ENCODE data around the gene DDR2.

DDR2 gene

DNA sequence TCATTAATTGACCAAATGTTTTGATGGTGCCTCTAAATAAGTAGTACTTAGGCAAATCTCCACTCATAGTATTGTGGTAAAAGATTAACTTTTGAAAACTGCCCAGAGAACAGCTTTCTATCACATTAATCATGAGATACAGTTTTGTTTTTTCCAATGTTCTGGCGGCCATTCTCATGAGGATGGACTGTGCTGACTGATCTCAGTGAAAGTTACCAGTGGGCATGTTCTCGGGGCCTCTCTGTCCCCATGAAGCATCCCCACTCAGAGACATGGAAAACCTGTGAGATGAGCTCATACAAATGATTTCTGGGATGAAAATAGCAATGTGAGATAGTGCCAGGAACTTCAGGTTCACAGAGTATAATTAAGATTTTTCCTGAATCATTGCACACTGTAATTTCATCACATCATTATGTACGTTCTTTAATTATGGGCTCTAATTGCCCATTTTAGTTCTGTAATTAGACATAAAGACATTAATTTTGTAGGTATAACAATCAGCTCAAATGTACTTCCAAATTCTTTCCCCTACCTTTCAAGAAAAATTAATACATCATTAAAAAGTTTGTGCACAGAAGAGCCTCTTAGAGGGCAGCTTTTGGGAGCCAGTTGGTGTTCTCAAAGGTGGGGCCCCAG is 40.5 kb downstream of the DDR2 start:
- no peak for DNase-seq (ENCODE audit: low read depth in 2 of 2)

DNA sequence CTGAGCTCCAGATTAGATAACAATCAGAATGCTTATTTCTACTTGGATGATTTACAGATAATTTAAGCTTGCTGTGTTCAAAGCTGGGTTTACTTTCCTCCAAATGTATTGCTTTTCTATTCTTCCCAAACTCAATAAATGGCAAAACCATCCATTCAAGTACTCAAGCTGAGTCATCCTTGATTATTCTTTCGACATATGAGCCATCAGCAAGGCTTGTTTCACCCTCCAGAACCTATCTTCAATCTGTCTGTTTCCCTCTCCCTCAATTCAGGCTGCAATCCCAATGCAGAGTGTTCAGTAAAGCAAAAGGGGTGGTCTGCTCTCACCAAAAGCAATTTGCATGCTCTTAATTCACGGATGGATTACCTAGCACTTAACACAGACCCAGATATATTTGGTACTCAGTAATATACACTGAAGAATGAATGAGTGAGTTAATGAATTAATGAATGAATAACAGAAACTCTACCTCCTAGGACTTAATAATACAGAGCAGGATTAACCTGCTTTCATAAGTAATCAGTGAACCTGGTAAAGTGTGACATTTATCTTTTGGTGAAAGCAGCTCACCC is 41.9 kb downstream of the DDR2 start:
- no peak for DNase-seq (ENCODE audit: low read depth in 2 of 2)

DNA sequence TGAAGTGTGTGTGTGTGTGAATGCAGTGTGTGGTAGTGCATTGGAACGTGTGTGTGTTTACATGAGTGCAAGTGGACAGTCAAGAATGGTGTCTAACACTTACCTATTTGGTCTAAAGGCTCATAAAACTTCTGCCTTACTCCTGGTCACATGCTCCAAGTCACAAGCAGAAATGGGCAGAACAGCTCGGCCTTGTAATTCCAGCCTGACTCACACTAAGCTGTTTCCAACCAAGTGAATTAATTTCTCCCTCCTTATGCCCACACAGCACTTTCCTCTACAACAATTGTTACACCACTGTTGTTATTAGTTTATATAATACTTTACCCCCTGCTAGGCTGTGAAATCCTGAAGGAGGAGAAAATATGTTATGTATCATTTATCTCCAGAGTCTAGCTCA is 43.8 kb downstream of the DDR2 start:
- DNase-seq (ENCODE audit: low read depth in 2 of 2): no peak

DNA sequence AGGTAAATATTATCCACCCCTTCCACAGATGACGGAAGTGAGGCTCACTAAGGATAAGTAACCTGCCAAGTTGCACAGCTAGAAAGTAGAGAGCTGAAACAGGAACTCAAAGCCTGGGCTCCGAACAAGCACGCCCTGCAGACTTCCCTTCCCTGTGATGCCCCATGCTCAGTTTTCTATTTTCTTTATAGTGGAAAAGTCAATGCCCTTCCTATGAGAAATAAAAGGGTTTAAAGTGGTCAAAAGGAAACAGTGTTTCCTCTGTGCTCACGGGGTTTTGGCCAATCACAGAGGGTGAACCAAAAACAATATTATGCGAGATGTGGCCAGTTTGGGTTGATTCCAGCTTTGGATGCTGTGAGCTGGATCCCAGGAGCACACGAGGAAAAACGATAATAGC is 44.5 kb downstream of the DDR2 start:
- no peak for DNase-seq (ENCODE audit: low read depth in 2 of 2)

DNA sequence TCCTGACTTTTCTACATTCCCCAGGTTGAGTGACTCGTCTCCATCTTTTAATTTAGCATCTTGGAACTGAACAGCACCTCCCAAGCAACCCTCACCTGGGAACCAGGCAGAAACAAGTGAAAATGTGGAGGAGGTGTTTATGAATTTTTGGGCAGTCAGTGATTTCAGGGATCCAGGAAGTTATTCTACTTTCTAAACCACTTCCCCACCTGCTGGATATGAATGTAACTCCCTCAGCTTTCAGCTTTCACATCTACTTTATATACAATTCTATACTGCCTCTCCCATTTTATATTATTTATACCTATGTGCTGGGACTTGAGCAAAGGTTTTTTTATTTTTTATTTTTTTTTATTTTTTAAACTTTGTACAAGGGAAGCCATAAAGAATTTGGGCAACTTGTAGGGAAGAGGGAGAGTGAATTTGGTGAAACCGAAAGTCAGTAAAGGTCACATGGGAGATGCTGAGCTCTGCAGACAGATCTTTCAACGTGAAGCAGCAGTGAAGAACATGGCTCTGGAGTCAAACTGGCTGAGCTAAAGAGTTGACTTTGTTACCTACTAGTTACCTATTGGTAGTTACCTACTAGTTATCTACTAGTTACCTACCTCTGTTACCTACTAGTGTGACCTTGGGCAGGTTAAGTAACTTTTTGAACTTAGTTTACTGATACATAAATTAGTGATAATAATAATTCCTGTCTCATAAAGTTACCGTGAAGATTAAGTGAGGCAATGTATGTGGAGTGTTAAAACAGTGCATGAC is 45.5 kb downstream of the DDR2 start:
- DNase-seq (ENCODE audit: low read depth in 2 of 2): no peak

DNA sequence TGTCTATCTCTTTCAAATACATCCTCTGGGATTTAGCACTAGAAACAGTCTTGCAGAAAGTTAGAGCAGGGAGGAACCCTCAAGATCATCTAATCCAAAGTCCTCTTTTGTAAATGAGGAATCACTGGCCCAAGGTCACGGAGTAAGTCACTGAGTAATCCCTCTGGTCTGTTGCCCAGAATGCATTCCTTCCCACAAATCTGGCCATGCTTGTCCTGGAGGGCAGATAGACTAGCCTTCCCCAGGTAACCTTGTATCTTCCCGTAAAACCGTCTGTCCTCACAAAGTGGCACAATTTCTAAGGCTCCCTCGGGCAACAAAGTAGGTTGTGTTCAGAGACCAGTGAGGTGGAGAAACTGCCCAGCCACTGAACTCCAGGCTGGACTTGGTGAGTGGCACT is 46.2 kb downstream of the DDR2 start:
- DNase-seq (ENCODE audit: low read depth in 2 of 2): no peak

DNA sequence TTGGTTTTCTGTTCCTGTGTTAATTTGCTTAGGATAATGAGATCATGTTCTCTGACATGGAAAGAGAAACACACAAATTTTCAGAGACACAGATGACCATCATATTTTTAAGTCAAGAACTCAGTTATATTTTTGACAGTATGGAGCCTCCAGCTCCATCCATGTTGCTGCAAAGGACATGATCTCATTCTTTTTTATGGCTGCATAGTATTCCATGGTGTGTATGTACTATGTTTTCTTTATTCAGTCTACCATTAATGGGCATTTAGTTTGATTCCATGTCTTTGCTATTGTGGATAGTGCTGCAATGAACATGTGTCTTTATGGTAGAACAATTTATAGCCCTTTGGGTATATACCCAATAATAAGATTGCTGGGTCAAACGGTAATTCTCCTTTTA is 47.0 kb downstream of the DDR2 start:
- DNase-seq (ENCODE audit: low read depth in 2 of 2): no peak

DNA sequence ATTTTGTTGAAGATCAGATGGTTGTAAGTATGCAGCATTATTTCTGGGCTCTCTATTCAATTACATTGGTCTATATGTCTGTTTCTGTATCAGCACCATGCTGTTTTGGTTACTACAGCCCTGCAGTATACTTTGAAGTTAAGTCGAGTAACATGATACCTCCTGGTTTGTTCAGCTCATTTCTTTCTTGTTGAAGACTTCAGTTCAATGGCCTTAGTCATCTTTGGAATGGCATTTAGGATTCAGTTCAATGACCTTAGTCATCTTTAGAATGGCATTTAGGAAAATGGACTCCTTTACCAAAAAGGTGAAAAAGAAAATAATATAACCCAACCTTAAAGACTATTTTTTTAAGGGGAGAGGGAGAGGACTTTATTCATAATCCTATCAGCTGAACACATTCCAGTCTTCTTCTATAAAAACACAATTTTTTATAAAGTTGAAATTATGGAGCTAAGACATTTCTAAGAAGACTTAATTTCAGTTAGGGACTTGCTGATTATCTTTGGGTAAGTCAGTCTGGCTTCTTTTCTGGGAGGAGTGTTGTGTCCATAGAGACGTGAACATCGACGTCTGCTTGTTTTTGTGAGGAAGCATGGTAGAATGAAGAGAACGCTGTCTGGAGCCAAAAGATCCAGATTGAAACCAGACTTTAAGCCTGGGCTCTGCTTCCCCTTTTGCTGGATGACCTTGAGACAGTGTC is 48.3 kb downstream of the DDR2 start:
- no peak for DNase-seq (ENCODE audit: low read depth in 2 of 2)

DNA sequence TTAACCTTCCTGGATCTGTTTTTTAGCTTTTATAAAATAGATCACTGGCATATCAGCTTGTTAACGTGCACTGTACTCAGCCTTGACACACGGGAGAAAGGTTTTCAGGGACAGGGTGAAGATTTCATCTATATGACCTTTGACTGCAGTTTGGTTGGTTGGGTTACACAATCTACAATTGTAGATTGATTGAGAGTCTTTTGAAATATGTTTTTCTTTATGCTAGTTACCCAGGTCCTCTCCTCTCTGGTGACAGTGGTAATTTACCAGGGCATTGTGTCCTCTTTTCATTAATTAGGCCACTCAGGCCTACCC is 48.8 kb downstream of the DDR2 start:
- no peak for DNase-seq (ENCODE audit: low read depth in 2 of 2)

DNA sequence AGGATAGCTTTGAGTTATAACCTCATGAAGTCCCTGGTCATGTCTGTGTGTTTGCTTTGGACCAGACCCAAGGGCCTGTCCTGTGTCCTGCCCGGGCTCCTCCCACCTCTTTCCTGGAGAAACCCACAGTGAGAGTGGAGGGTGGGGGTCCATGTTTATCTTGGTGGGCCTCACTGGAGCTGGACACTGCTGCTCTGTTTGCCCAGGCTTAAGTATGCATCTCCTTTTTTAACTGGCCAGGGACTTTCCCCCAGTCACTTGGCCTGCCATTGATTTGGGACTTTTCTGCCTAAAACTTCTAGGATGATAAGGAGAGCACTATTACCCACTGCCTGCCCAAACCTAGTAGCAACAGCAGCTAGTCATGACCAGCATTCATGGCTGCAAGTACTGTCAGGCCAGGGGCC is 49.8 kb downstream of the DDR2 start:
- no peak for DNase-seq (ENCODE audit: low read depth in 2 of 2)

DNA sequence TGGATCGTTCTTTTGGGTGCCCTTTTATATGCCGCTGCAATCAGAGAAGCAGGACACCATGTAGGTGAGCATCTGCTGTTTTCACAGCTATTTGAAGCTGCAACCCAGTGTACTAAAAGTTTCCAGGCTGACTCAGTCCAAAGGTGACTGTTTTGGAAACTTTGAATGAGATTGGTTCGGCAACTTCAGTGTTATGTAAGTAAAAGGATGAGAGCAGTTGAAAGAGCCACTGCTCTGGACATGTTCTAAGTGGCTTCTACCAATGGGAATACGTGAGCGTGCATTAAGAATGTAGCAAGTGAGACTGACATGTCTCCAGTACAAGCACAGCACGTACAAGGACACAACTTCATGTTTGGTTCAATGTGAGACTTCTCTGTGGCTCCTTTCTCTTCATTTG is 55.6 kb downstream of the DDR2 start:
- DNase-seq (ENCODE audit: low read depth in 2 of 2): no peak

DNA sequence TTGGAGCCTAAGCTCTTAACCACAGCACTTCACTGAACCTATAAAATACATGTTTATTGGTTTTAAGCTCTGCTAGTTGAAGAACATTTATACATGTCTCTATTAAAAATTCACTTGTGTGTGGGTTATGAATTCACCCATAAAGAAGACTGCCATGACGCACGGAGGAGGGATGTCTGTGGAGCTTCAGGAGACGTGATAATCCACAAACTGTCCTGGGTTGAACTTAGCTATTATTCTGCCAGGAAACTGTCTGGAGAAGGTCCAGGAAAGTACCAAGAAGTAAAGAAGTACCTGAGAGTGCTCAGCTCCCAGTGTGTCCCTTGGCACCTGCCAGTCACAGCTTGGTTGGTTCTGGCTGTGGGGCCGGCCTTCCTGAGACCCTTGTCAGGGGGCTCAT is 56.3 kb downstream of the DDR2 start:
- DNase-seq (ENCODE audit: low read depth in 2 of 2): no peak

DNA sequence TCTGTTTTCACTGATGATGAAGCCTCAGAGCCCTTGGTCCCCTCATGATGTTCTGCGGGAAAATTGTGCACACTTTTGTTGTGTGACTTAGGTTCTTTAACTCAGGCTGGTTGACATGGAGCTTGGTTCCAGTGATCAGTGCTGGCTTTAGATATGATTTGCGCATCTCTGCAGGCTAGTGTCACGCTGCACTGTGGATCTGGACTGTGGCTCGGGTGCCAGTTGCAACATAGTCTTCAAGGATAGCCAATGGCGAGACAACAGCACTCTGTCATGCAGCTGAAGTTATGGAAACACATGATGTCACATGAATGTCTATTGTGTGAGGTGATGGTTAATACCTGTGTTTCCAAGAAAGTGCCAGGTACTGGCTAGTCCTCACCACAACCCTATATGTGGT is 56.7 kb downstream of the DDR2 start:
- DNase-seq (ENCODE audit: low read depth in 2 of 2): no peak

DNA sequence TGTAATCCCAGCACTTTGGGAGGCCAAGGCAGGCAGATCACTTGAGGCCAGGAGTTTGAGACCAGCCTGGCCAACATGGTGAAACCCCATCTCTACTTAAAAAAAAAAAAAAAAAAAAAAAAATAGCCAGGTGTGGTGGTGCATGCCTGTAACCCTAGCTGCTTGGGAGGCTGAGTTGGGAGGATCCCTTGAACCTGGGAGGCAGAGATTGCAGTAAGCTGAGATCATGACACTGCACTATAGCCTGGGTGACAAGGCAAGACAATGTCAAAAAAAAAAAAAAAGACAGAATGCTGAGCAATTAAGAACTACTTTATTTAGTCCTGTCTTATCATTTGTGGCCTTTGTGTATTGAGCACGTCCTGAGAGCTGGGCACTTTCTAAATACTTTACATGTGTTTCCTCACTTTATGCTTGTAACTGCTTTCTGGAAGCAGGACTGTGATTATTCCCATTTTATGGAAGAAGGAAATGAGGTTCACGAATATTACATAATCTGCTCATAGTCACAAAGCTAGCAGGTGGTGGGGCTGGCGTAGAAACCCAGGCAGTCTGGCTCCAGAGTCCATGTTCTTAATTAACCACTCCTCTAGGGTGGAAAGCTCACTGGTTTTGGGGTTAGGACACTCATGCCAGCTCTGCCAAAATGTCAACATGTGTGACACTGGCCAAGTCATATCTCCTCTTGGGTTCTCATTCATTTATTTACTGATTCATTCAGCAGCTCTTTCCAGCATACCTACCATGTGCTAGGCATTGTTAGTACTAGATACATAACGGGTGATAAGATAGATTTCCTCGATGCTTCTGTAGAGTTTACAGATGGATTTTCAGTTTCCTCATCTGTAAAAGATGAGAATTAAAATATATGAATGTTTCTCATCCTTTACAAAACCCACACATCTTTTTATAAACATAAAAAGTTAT is 57.7 kb downstream of the DDR2 start:
- no peak for DNase-seq (ENCODE audit: low read depth in 2 of 2)

DNA sequence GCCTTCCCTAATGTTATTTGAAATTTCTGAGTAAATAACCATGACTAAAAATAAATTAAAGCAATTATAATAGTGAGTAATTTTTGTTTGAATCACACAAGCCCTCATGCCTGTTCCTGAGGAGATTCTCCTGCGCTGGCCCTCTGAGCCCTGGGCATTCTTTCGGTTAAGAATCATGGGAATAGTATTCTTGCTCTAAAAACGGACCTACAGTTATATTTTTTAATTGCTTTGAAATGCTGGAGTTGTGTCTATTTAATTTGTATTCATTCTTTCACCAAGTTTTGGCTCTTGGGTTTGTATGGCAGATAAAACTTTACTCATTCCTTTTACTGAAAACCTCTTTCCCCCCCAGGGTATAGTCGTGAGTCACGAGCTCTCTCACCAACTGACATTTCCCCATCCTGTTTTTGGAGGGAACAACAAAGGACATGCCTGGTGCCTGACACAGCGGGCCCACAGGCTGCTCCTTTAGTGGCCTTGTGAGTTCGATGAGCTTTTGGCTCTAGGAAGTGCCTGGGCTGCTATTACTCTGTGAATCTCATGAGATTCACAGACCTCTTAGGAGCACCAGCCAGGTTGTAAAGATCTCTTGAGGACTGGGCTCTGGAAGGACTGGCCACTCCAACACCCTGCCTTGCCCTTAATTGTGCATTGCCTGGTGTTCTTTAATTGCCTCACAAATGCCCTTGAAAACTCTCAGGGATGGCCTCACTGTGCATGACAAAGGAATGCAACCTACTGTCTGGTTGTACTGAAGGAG is 58.6 kb downstream of the DDR2 start:
- no peak for DNase-seq (ENCODE audit: low read depth in 2 of 2)

DNA sequence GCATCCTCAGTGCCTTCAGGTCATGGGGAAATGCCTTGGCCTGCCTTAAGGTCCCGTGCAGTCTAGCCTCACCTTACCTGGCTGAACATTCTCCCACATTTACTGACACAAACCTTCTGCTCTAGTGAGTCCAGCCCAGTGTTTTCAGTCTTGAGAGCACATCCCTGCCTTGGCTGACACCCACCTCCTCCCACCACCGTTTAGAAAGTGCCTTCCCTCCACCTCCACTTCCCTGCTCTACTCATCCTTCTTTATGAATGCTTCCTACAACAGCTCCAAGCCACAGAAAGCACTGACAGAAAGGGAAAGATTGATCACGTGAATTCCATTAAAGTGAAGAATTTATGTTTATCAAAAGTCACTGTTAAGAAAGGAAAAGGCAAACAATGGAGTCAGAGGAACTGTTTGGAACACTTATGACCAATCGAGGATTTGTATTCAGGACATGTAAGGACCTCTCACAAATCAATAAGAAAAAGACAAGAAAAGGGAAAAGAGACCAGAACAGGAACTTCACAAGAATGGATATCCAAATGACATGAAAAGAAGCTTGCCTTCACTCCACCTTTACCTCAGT is 59.8 kb downstream of the DDR2 start:
- no peak for DNase-seq (ENCODE audit: low read depth in 2 of 2)

DNA sequence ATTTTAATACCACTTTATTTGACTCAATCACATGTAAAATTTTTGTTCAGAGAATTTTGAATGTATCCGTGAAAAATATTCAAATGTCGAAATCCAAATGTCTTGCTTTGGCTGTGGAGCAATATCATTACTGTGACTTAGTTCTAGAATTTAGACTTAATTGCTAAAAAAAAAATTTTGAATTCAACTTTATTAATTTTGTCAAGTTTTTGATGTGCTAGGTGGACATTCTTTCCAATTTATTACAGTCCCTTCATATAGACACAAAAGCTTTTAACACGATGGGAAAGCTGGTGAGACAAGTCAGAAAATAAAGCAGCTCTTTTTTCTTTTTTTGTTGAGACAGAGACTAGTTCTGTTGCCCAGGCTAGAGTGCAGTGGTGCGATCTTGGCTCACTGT is 62.6 kb downstream of the DDR2 start:
- DNase-seq (ENCODE audit: low read depth in 2 of 2): no peak

DNA sequence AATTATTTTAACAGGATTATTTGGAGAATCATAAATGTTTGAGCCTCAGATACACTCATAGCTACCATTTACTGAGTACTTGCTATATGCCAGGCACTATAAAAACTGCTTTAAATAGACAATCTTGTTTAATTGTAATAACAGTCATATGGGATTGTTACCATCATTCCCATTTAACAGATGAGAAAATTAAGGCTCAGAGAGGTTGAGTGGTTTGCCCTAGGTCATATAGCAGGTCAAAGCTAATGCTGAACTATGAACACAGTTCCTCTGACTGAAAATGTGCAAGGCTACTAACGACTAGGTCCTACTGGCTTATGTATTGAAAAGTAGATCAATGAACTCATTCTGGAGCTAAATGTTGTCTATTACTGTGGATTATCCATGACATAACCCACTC is 63.4 kb downstream of the DDR2 start:
- no peak for DNase-seq (ENCODE audit: low read depth in 2 of 2)

DNA sequence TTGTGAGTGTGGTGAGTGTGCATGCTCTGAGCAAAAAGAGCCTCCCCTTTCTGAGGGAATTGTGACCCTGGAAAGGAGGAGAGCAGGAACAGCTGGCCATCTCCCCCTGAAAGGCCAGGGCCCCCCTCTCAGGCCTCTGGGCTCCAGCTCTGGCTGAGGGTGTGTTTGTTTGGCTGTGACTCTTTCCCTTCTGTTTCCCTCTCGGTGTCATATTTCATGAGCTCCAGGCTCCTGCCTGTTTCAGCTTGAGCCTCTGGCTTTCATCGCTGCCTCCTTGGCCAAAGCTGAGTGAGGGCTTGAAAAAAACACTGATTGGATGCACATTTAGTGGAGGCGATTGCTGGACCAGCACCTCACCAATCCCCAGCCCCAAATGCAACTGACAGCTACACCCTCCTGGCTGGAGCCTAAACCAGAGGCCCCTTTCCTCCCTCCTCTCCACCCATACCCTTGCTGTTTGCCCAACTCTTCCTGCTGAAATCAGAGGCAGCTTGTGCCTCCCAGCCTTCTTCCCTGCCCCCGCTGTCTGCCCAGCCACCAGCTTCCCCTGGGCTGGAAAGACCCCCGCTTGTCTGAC is 64.1 kb downstream of the DDR2 start:
- no peak for DNase-seq (ENCODE audit: low read depth in 2 of 2)

DNA sequence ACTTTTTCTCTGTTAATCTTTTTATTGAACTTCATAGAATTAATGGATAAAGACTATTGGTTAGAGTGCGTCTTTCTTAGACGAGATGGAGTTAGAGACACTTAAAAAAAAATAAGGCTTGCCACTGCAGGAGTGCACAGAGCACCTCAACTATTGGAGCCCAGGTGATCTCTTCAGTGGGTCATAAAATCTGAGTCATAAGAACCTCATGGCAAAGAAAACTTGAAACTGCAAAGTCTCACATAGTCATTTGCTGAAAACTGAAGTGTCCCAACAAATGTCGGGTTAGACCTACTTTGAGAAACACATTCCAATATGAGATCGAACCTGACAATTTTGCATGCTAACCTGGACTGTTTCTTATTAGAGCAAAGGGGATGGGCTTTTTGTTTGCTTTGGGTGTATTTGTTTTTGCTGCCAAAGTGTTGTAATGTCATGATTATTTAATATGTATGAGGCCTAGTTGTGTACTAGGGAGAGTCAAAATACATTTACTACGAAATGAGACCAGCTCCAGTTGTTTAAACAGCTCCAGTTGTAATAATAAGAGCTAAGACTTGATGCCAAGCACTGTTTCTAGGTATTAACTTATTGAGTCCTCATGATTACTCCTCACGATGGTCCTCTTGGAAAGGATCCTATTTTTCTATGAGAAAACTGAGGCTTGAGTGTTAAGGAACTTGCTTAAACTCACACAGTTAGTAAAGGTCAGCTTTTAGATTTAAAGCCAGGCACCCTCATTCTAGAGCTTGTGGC is 65.1 kb downstream of the DDR2 start:
- DNase-seq (ENCODE audit: low read depth in 2 of 2): no peak
